OCI-LY3 (cell line): ENCODE measurements around the gene KDM5A.
"Not testable (repeated sequence)": the region's sequence is repeated elsewhere in the genome, so short reads cannot be mapped to it uniquely, and the experiment has no call there.

ENCODE experiments used
- H2AFZ ChIP-seq: fragments of 200-600, 300-600 bp; shearing (Covaris generic); 2 replicates; pipeline ENCODE4 v1.6.0; 2014; ENCODE audit warnings: antibody characterized with exemption, low read depth, low read length
- H3K27ac ChIP-seq: fragments of 200-600, 300-600 bp; sonication (generic); 2 replicates; pipeline ENCODE4 v1.5.1; 2014; ENCODE audit warnings: mild to moderate bottlenecking, low read length, moderate library complexity, mixed read lengths
- H3K27me3 ChIP-seq: fragments of 200-600, 300-600 bp; sonication (generic); 2 replicates; pipeline ENCODE4 v1.6.1; 2014; ENCODE audit warnings: low read depth, low read length, mixed read lengths
- H3K36me3 ChIP-seq: fragments of 200-600, 300-600 bp; sonication (generic); replicated peaks from 2 replicates; pipeline ENCODE3; 2014; ENCODE audit warnings: low read depth, low read length, mixed read lengths
- H3K4me1 ChIP-seq: fragments of 300-600, 200-600 bp; sonication (generic); 2 replicates; pipeline ENCODE4 v1.6.1; 2014; ENCODE audit warnings: low read length, mixed read lengths
- H3K4me2 ChIP-seq: fragments of 200-600, 300-600 bp; sonication (generic); 2 replicates; pipeline ENCODE4 v1.6.1; 2014; ENCODE audit warnings: low read length, mixed read lengths
- H3K4me3 ChIP-seq: fragments of 300-600, 200-600 bp; sonication (generic); 2 replicates; pipeline ENCODE4 v1.5.1; 2014; ENCODE audit warnings: antibody characterized with exemption, mild to moderate bottlenecking, low read length, moderate library complexity
- H3K79me2 ChIP-seq: fragments of 300-600, 200-600 bp; shearing (Covaris generic); 2 replicates; pipeline ENCODE4 v1.6.1; 2014; ENCODE audit warnings: mild to moderate bottlenecking, low read length, mixed read lengths
- H3K9ac ChIP-seq: fragments of 300-600, 200-600 bp; shearing (Covaris generic); 2 replicates; pipeline ENCODE4 v1.6.0; 2014; ENCODE audit warnings: mild to moderate bottlenecking, low read length, moderate library complexity
- H3K9me3 ChIP-seq: fragments of 200-600, 300-600 bp; shearing (Covaris generic); 2 replicates; pipeline ENCODE4 v1.6.1; 2014; ENCODE audit warnings: low read length, mixed read lengths; ENCODE audit not compliant: insufficient read depth
- H4K20me1 ChIP-seq: fragments of 200-600, 300-600 bp; sonication (generic); 2 replicates; pipeline ENCODE4 v1.6.1; 2016; ENCODE audit warnings: low read length, mixed read lengths; ENCODE audit not compliant: insufficient read depth
- CTCF ChIP-seq: fragments of 200-600, 300-600 bp; sonication (generic); IDR thresholded peaks from 2 replicates; pipeline ENCODE4 v1.5.1; 2014; ENCODE audit warnings: antibody characterized with exemption, low read length, low read depth
- EZH2phosphoT487 ChIP-seq: fragments of 200-600 bp; shearing (Covaris generic); IDR thresholded peaks from 2 replicates; pipeline ENCODE4 v1.6.1; 2018; ENCODE audit warnings: antibody characterized with exemption, mixed run types, low read depth

Gene KDM5A

GRCh38 chr12:367972-368371 is 21.1 kb downstream of the KDM5A start:
- Histone ChIP-seq H3K27ac (no peak overlapping the region), H3K36me3 (peaks cover 54% of the 10 kb centered on the region), H3K27me3 (no peaks in the 10 kb centered on the region), H3K79me2 (no peaks in the 10 kb centered on the region), H3K4me1 (no peaks in the 10 kb centered on the region), H3K4me3 (no peak overlapping the region), H4K20me1 (no peaks in the 10 kb centered on the region), H3K4me2 (no peak overlapping the region), H3K9ac (no peak overlapping the region), H2AFZ (no peak overlapping the region), H3K9me3 (peaks cover 6% of the 10 kb centered on the region; the same call in 1 of the 2 replicates)
- TF ChIP-seq EZH2phosphoT487 (no peak), CTCF (no peak)

DNA sequence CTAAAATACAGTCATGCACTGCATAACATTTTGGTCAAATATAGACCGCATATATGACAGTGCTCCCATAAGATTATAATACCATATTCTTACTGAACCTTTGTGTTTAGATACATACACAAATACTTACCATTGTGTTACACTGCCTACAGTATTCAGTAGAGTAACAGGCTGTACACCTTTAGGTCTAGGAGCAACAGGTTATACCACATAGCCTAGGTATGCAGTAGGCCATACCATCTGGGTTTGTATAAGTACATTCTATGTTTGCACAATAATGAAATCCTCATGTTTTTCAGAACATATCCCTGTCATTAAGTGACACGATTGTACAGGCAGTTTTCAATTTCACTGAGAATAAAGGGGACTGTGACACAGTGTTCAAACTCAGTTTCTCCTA is 22.3 kb downstream of the KDM5A start:
- Histone ChIP-seq H3K27me3 (no peaks in the 10 kb centered on the region), H3K9ac (no peak overlapping the region), H3K9me3 (peaks cover 6% of the 10 kb centered on the region; the same call in 1 of the 2 replicates), H3K4me3 (no peak overlapping the region), H3K4me1 (no peaks in the 10 kb centered on the region), H2AFZ (no peak overlapping the region), H3K27ac (no peak overlapping the region), H3K4me2 (no peak overlapping the region), H4K20me1 (no peaks in the 10 kb centered on the region), H3K36me3 (peaks cover 64% of the 10 kb centered on the region), H3K79me2 (no peaks in the 10 kb centered on the region)
- TF ChIP-seq CTCF = no peak
- TF ChIP-seq EZH2phosphoT487 = no peak

GRCh38 chr12:359091-359490 is 30.0 kb downstream of the KDM5A start:
- no peaks in the 10 kb centered on the region for H3K9me3 ChIP-seq
- H3K4me1 ChIP-seq = 0 out of 2 replicates have a peak, but pooled peaks cover 3% of the 10 kb centered on the region
- H3K4me3 ChIP-seq = no peak overlapping the region
- H4K20me1 ChIP-seq = no peaks in the 10 kb centered on the region
- no peak overlapping the region for H3K9ac ChIP-seq
- TF ChIP-seq EZH2phosphoT487 (no peak), CTCF (no peak)
- H3K27me3 ChIP-seq = no peaks in the 10 kb centered on the region
- peaks cover 8% of the 10 kb centered on the region for H3K79me2 ChIP-seq
- H3K27ac ChIP-seq = no peak overlapping the region
- no peak overlapping the region for H3K4me2 ChIP-seq
- H2AFZ ChIP-seq = no peak overlapping the region
- H3K36me3 ChIP-seq = peaks cover 61% of the 10 kb centered on the region

DNA sequence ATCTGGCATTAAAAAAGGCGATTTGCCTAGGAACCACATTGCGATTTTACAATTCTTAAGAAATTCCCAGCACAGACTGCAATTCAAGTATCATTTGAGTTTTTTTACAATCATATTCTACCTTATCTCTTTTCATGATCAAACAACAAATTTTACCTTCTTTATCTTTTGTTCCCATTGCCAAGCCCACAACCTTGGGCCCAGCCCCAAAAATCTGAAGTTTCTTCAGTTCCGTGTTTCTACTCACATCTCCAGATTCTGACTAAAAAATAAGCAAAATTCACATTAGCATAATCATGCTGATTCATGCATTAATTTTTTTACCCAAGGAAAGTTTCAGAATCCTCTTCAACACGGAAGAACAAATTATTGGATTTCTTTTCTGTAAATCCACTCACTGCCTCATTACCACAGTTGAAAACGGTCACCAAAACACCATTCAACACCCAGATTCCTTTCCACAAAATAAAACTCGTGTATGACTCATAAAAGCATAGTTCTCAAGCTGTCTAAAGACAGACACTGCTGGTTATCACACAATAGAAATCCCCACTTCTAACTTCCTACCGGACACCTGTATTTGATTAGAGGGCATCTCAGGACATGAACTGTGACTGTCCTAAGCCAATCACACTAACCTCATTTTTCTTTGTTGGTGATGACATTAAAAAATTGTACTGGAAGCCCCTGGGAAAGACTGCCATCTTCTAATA is 32.7 kb downstream of the KDM5A start:
- Histone ChIP-seq H3K36me3 (peaks cover 54% of the 10 kb centered on the region), H3K27me3 (no peaks in the 10 kb centered on the region), H3K27ac (no peak overlapping the region; the same call in 1 of the 2 replicates), H3K79me2 (peaks cover 8% of the 10 kb centered on the region), H2AFZ (no peak overlapping the region), H3K9ac (no peak overlapping the region), H3K9me3 (no peaks in the 10 kb centered on the region), H3K4me2 (no peak overlapping the region), H4K20me1 (no peaks in the 10 kb centered on the region), H3K4me1 (0 out of 2 replicates have a peak, but pooled peaks cover 3% of the 10 kb centered on the region), H3K4me3 (no peak overlapping the region)
- no peak for TF ChIP-seq EZH2phosphoT487

DNA sequence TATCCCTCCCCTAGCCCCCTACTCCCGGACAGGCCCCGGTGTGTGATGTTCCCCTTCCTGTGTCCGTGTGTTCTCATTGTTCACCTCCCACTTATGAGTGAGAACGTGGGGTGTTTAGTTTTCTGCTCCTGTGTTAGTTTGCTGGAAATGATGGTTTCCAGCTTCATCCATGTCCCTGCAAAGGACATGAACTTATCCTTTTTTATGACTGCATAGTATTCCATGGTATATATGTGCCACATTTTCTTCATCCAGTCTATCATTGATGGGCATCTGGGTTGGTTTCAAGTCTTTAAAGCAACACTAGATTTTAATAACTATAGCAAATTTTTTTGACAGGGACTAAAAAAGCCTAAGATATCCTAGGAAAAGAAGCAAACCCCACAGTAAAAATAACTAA is 37.9 kb downstream of the KDM5A start:
- H3K9ac ChIP-seq, H3K27ac ChIP-seq, H4K20me1 ChIP-seq, H3K27me3 ChIP-seq, H3K9me3 ChIP-seq, H3K4me3 ChIP-seq, H2AFZ ChIP-seq, H3K4me1 ChIP-seq, H3K79me2 ChIP-seq, H3K4me2 ChIP-seq: not testable (repeated sequence)
- H3K36me3 ChIP-seq = peaks cover 39% of the 10 kb centered on the region

DNA sequence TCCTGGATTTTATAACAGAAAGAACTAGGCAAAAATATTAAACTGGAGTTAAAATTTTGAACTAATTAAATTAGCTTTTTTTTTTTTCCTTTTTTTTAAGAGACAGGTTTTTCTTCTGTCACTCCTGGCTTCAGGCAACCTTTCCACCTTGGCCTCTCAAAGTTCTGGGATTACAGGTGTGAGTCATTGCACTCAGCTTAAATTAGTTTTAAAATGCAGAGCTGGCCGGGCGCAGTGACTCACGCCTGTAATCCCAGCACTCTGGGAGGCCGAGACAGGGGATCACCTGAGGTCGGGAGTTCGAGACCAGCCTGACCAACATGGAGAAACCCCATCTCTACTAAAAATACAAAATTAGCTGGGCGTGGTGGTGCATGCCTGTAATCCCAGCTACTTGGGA is 39.5 kb downstream of the KDM5A start:
- not testable (repeated sequence) for H3K4me1 ChIP-seq, H3K79me2 ChIP-seq, H3K27me3 ChIP-seq, H3K27ac ChIP-seq, H4K20me1 ChIP-seq, H2AFZ ChIP-seq, H3K9me3 ChIP-seq, H3K4me2 ChIP-seq, H3K9ac ChIP-seq, H3K4me3 ChIP-seq
- H3K36me3 ChIP-seq = peaks cover 29% of the 10 kb centered on the region

GRCh38 chr12:343036-343435 is 46.1 kb downstream of the KDM5A start:
- not testable (repeated sequence) for H3K9ac ChIP-seq, H3K4me2 ChIP-seq, H3K9me3 ChIP-seq, H3K27ac ChIP-seq, H2AFZ ChIP-seq, H3K4me3 ChIP-seq, H3K27me3 ChIP-seq, H3K4me1 ChIP-seq, H4K20me1 ChIP-seq
- Histone ChIP-seq H3K79me2 (peaks cover 23% of the 10 kb centered on the region), H3K36me3 (peaks cover 18% of the 10 kb centered on the region)
